PC-9 (cell line): ENCODE data around the gene PRR27. TPM values are rescaled to one million over a fixed set of nuclear protein-coding genes. Genes with fewer than 3 reads are reported as not detected.

Experiments used
- BruUV-seq: library from RNA; stranded (reverse); fragments of 400-500 nt; replicated peaks from 2 replicates; lab custom pipeline; 2021; lab: Mats Ljungman, UMichigan
- CTCF ChIA-PET: fragments of 300-600 bp; sonication (Branson Sonifier 250); formaldehyde crosslinking; loops from one replicate; lab custom pipeline; 2022; ENCODE audit warnings: antibody characterized with exemption; lab: Charles Lee
- POLR2A ChIA-PET: fragments of 300-600 bp; sonication (Branson Sonifier 250); formaldehyde crosslinking; loops from one replicate; lab custom pipeline; 2022; ENCODE audit warnings: antibody characterized with exemption; ENCODE audit not compliant: unreplicated experiment; lab: Charles Lee
- DNase-seq, 2 experiments: peaks; one replicate each; pipeline versions ENCODE4 v3.0.0 to v3.0.0-alpha.2; 2015 to 2022; ENCODE audit warnings: mixed read lengths in 1 of 2
- H2AFZ ChIP-seq: fragments of 200-600 bp; sonication (generic); 2 replicates; pipeline ENCODE4 v1.8.1; 2017; ENCODE audit warnings: antibody characterized with exemption
- H3F3A ChIP-seq: fragments of 200-600 bp; sonication (generic); 2 replicates; pipeline ENCODE4 v1.8.1; 2017; ENCODE audit warnings: antibody characterized with exemption, mild to moderate bottlenecking, low read depth; ENCODE audit not compliant: insufficient read depth
- H3K27ac ChIP-seq: fragments of 200-600 bp; sonication (generic); 2 replicates; pipeline ENCODE4 v1.6.1; 2016; ENCODE audit warnings: mixed run types
- H3K27me3 ChIP-seq: fragments of 200-600 bp; sonication (generic); 2 replicates; pipeline ENCODE4 v1.6.1; 2016; ENCODE audit warnings: low read depth, mixed run types; ENCODE audit not compliant: insufficient read depth
- H3K36me3 ChIP-seq: fragments of 200-600 bp; sonication (generic); 2 replicates; pipeline ENCODE4 v1.6.1; 2016; ENCODE audit warnings: low read depth, mixed run types
- H3K4me1 ChIP-seq: fragments of 200-600 bp; sonication (generic); replicated peaks from 2 replicates; pipeline ENCODE4 v1.6.1; 2016; ENCODE audit warnings: mixed run types; ENCODE audit not compliant: insufficient read depth
- H3K4me2 ChIP-seq: fragments of 200-600 bp; sonication (generic); 2 replicates; pipeline ENCODE4 v1.6.1; 2017; ENCODE audit warnings: mixed run types
- H3K4me3 ChIP-seq: fragments of 200-600 bp; sonication (generic); 2 replicates; pipeline ENCODE4 v1.6.1; 2016; ENCODE audit warnings: mixed run types
- H3K79me2 ChIP-seq: fragments of 200-600 bp; sonication (generic); 2 replicates; pipeline ENCODE4 v1.6.1; 2017; ENCODE audit warnings: low read depth, mixed run types
- H3K9me2 ChIP-seq: fragments of 200-600 bp; sonication (generic); 2 replicates; pipeline ENCODE4 v1.8.1; 2017; ENCODE audit warnings: mild to moderate bottlenecking; ENCODE audit not compliant: insufficient read depth
- H3K9me3 ChIP-seq: fragments of 200-600 bp; sonication (generic); 2 replicates; pipeline ENCODE4 v1.8.1; 2016; ENCODE audit warnings: low read depth; ENCODE audit not compliant: insufficient read depth
- H4K20me1 ChIP-seq: fragments of 200-600 bp; sonication (generic); 2 replicates; pipeline ENCODE4 v1.8.1; 2017; ENCODE audit not compliant: insufficient read depth
- EZH2 ChIP-seq: fragments of 200-600 bp; sonication (generic); IDR thresholded peaks from 2 replicates; pipeline ENCODE4 v1.8.0; 2017; ENCODE audit warnings: antibody characterized with exemption, low read depth
- intact Hi-C: fragments of 100-400 bp; cut with micrococcal nuclease; formaldehyde crosslinking; loops from one replicate; pipeline ENCODE4 v1.10.0; 2022; ENCODE audit not compliant: unreplicated experiment
- total RNA-seq: library from RNA; stranded (reverse); gene quantifications from 2 replicates; pipeline ENCODE4 v1.2.3, GENCODE V29; 2021
- TF ChIP-seq, protein P1 (sequence below): fragments of 200-600 bp; sonication (generic); conservative IDR thresholded peaks from 2 replicates; pipeline ENCODE4 v1.6.1; 2017; ENCODE audit warnings: mixed run types, antibody characterized with exemption, mild to moderate bottlenecking, moderate library complexity

The PRR27 gene
- total RNA-seq, 1 experiment from 2014 or later = not detected

DNA sequence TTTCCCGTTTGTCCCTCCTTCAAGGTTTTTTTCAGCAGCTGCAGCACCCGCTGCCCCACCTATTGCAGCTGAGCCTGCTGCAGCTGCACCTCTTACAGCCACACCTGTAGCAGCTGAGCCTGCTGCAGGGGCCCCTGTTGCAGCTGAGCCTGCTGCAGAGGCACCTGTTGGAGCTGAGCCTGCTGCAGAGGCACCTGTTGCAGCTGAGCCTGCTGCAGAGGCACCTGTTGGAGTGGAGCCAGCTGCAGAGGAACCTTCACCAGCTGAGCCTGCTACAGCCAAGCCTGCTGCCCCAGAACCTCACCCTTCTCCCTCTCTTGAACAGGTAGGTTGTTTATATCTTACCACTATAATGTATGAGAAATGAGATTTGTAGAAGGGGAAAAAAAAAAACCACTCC is 4.5 kb downstream of the PRR27 start:
- no peaks in the 10 kb centered on the region for H3K36me3 ChIP-seq
- no peaks in the 10 kb centered on the region for H3F3A ChIP-seq
- TF ChIP-seq, protein P1, sequence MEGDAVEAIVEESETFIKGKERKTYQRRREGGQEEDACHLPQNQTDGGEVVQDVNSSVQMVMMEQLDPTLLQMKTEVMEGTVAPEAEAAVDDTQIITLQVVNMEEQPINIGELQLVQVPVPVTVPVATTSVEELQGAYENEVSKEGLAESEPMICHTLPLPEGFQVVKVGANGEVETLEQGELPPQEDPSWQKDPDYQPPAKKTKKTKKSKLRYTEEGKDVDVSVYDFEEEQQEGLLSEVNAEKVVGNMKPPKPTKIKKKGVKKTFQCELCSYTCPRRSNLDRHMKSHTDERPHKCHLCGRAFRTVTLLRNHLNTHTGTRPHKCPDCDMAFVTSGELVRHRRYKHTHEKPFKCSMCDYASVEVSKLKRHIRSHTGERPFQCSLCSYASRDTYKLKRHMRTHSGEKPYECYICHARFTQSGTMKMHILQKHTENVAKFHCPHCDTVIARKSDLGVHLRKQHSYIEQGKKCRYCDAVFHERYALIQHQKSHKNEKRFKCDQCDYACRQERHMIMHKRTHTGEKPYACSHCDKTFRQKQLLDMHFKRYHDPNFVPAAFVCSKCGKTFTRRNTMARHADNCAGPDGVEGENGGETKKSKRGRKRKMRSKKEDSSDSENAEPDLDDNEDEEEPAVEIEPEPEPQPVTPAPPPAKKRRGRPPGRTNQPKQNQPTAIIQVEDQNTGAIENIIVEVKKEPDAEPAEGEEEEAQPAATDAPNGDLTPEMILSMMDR = no peak
- no peak for TF ChIP-seq EZH2
- H3K9me3 ChIP-seq = no peaks in the 10 kb centered on the region
- H4K20me1 ChIP-seq = no peaks in the 10 kb centered on the region
- H3K4me1 ChIP-seq = no peaks in the 10 kb centered on the region
- H3K4me2 ChIP-seq = no peak overlapping the region
- ChIA-PET POLR2A (no interaction called here), CTCF (no interaction called here)
- no peak for DNase-seq
- intact Hi-C loops = no loop called here
- no peaks in the 10 kb centered on the region for H3K79me2 ChIP-seq
- H3K9me2 ChIP-seq = no peaks in the 10 kb centered on the region
- BruUV-seq = no TSS peak
- H3K27me3 ChIP-seq = no peaks in the 10 kb centered on the region
- no peak overlapping the region for H3K27ac ChIP-seq
- H3K4me3 ChIP-seq = no peak overlapping the region
- no peak overlapping the region for H2AFZ ChIP-seq

DNA sequence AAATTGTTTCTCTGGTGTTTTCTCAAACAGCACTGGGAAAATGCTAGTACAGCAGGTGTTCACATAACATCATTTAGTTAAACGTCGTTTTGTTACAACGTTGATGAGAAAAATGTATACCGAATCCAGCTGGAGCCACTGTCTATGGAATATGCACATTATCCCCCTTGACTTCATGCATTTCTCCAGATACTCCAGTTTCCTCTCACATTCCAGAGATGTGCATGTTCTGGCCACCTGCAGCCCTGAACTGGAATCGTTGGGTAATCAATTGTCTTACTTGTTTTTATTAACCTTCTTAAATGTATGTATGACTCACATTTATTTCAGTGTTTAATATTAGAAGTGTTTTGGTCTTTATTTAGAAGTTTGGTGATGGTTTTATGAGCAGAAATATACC is 23.1 kb downstream of the PRR27 start:
- Histone ChIP-seq H3K27me3 (no peaks in the 10 kb centered on the region), H3K27ac (no peak overlapping the region), H2AFZ (no peak overlapping the region), H3K9me3 (no peaks in the 10 kb centered on the region), H3F3A (no peaks in the 10 kb centered on the region), H3K4me1 (no peaks in the 10 kb centered on the region), H3K4me3 (no peak overlapping the region), H3K4me2 (no peak overlapping the region), H3K79me2 (no peaks in the 10 kb centered on the region), H3K9me2 (no peaks in the 10 kb centered on the region), H4K20me1 (no peaks in the 10 kb centered on the region), H3K36me3 (no peaks in the 10 kb centered on the region)
- no peak for TF ChIP-seq EZH2
- TF ChIP-seq, protein P1 = no peak
- CTCF ChIA-PET = no interaction called here
- no TSS peak for BruUV-seq
- DNase-seq = no peak
- intact Hi-C loops = no loop called here
- POLR2A ChIA-PET = interaction anchor here (0.5 kb wide), 1 partner anchor 1985 kb away, joined by 3 read pairs; no protein-coding TSS in a partner anchor

DNA sequence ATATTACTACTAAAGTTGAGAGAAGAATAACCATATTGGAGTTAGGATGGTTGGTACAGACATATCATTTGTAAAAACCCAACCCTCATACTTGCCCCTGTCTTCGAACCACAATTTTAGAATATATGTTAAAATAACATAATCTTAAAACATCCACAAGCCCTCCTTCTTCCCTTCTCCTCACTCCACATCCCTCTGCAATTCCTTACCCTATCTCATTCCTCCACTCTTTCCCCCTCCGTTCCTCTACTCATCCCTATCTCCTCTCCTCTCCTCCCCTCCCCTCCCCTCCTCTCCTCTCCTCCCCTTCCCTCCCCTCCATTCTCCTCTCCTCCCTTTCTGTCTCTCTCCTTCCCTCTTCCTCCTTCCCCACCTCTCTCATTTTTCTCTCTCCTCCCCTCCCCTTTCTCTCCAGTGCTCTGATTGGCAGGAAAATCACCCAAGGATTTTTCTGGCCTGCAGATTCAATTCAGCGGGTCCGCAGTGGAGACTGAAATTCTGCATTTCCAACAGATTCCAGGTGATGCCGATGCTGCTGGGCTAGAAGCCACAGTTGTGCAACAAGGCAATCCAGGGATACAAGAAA is 24.1 kb downstream of the PRR27 start:
- Histone ChIP-seq H3F3A (no peaks in the 10 kb centered on the region), H4K20me1 (no peaks in the 10 kb centered on the region), H3K9me3 (no peaks in the 10 kb centered on the region), H3K4me1 (no peaks in the 10 kb centered on the region), H3K9me2 (no peaks in the 10 kb centered on the region), H3K79me2 (no peaks in the 10 kb centered on the region), H3K4me2 (no peak overlapping the region), H3K27ac (no peak overlapping the region), H3K4me3 (no peak overlapping the region), H2AFZ (no peak overlapping the region), H3K36me3 (no peaks in the 10 kb centered on the region), H3K27me3 (no peaks in the 10 kb centered on the region)
- no TSS peak for BruUV-seq
- DNase-seq = no peak
- ChIA-PET CTCF (no interaction called here), POLR2A (no interaction called here)
- intact Hi-C loops = no loop called here
- TF ChIP-seq, protein P1 = no peak
- no peak for TF ChIP-seq EZH2
